ENCODE measurements around the gene TRPM8.
A peak's percentile ranks its signal among the peaks of the same experiment; 100 is the strongest.

TRPM8 gene

DNA sequence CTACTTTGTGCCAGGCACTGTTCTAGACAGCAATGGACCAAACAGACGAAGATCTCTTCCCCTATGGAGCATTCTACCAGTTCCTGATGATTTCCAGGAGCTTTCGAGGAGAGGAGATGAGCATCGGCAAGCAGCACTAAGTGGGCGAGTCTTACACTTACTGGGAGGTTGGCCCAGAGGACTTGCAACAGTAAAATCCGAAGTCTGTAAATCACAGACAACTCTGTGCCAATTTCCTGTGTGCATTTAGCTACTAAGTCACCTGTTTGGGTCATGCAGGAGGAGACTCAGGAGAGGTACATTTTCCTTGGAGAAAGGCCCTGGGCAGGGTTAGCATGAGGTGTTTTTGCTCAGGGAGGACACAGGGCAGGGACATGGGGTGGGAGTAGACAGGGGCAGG, 58.9 kb downstream of the TRPM8 start:
- no peak for DNase-seq (ENCODE audit: low read depth)

GRCh38 chr2:233976690-233977294, 59.6 kb downstream of the TRPM8 start:
- DNase-seq (ENCODE audit: low read depth): peak; percentile 52

DNA sequence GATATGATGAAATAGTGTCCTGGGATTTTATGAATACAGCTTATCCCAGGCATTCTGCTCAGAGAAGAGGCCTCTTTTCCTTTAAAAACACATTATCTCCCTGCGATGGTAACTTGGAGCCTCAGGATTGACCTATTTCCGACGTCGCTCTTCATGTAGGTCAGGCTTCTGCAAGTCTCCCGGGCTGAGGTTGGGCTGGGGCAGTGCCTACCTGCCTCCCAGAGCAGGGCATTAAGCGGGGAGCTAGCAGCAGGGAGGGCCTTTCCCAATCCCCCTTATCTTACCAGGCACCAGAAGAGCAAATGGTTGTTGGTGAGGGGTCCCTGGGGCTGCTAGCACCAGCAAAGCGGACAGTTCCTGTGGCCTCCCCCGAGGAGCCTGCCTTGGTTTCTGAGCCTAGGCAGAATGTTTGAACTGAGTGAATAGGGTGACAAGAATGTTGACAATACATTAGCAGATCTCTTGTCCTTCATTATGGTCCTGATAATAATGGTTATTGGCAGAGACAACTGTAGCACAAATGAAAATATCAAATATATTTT, 60.2 kb downstream of the TRPM8 start:
- no peak for DNase-seq (ENCODE audit: low read depth)

DNA sequence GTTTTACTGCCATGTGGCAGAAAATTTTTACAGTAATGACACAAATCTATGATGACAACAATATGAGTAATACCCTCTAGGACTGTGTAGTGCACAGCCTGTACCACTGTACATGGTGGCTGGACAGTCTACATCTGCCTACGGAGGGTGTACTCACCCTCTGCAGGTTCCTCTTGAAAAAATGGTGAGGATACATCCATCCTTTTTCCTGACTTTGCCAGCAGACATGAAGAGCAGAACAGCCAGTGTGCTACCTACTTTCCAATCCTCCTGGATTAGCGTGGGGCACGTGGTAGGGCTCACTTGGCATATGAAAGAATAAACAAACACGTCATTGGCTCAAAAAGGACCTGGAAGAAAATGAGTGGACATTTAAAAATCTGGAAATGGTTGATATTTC, 62.6 kb downstream of the TRPM8 start:
- no peak for DNase-seq (ENCODE audit: low read depth)

- DNase-seq (ENCODE audit: low read depth): no peak
These were observed 63.9 kb downstream of the TRPM8 start for GRCh38 chr2:233980955-233981561.

DNA sequence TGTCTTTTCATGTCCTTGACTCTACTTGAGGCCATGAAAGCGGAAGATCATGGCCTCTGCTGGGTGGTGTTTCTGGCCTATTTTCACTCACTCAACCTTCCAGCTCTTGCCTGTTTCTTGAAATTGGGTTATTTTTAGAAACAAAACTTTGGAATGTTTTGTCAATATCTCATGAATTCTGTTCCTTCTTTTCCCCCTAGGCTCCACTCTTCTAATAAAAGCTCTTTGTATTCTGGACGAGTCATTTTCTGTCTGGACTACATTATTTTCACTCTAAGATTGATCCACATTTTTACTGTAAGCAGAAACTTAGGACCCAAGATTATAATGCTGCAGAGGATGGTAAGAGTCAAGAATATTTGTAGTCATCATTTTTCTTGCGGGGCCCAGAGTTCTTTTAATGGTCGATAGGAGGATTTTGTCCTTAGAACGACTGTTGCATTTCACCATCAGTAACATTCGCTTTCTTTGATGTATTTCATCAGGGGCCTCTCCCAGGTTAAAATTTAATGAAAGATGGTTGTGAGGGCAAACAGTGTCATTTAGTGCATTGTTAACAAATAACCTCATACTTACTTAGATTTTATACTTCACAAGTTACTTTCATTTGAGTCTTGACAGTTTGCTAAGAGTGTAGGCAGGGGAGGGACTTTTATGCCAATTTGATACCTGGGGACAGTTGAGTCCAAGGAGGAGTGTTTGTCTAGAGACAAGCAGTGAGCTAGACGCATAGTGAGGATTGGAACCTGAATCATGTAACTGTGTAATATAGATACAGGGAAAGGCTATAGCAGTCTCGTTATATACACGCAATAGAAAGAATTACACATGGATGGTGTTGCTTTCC, 64.6 kb downstream of the TRPM8 start:
- DNase-seq (ENCODE audit: low read depth): no peak

DNA sequence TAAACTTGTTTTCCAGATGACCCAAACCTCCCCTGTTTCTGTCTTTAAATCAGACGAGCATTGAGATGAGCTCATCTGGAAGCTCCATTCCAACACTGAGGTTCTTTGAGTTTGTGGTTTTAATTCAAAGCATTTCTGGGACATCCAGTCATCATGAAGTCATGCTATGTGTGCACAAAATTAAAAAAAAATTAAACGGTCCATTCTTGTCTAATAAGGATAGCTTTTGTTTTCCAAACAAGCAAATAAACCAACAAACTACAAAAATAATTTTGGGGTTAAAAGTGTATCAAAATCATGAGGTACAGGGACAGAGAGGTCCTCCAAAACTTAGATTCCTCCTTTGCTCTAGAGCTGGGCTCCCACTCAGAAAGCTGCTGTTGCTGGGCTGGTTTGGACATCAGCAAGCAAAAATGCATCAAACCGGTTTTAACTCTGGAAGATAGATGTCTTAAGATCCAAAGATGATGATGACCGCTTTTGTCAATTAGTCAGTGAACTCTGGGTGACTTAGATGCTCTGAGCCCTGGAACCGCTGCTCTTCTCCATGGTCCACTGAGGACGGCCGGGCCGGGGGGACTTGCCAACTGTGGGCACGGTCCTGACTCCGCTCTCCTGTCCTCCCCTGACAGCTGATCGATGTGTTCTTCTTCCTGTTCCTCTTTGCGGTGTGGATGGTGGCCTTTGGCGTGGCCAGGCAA, 65.4 kb downstream of the TRPM8 start:
- DNase-seq (ENCODE audit: low read depth): peak; percentile 47

DNA sequence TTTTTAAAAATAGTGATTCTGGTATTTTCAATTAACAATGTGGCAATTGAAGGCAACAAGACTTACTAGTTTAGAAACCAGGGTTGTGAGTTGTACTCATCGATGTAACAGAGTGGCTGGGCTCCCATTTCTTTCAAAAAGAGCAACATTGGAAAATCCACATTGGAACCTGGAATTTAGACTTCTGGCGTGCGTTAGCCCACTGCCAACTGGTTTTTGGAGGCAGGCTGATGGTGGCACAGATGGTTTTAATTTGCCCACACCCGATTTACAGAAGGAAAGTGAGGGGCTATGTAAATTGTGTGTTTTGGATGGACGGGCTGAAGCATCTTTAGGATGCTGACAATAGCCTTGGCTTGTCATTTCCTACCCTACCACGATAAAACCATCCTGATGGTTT, 66.3 kb downstream of the TRPM8 start:
- DNase-seq (ENCODE audit: low read depth): no peak

DNA sequence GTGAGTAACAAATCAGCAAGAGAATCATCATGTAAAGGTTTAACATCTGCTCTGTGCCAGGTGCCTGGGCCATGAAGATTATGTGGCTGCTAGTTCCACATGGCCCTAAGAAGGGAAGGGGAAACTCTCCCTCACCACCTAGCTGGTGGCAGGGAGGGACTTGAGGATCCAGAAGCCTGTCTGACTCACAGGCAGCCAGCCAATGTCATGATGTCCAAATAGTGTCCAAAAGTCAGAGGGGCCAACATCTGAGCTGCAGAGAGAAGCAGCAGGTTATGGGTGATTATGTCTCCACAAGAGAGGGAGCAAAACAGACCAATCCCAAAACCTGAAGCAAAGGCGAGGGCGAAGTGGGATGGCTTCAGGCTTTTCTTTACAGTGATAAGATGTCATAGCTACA, 71.4 kb downstream of the TRPM8 start:
- no peak for DNase-seq (ENCODE audit: low read depth)

- DNase-seq (ENCODE audit: low read depth): no peak
These were observed 72.2 kb downstream of the TRPM8 start for GRCh38 chr2:233989221-233989858.

DNA sequence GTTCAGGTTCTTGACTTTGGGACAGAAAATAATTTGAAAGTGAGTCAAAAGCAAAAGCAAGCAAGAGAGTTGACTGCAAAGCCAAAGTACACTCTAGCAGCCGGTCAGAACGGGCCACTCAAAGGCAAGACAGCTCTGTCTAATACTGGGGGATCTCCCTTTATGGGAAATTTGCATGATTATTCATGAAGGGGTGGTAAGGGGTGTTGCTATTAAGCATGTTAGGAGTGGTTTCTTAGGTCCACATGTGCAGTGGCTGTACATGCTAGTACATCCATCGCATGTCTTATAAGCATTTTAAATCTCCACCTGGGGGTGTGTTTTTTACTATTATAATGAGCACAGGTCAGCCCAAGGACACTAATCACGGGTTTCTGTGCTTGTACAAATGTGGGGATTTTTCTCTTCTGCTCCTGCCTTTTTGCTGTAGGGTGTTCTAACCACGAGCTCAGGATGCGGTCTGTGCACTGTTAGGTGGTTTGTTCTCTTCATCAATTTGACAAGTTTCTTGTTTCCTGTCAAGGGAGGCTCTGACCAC, 73.2 kb downstream of the TRPM8 start:
- DNase-seq (ENCODE audit: low read depth): no peak

DNA sequence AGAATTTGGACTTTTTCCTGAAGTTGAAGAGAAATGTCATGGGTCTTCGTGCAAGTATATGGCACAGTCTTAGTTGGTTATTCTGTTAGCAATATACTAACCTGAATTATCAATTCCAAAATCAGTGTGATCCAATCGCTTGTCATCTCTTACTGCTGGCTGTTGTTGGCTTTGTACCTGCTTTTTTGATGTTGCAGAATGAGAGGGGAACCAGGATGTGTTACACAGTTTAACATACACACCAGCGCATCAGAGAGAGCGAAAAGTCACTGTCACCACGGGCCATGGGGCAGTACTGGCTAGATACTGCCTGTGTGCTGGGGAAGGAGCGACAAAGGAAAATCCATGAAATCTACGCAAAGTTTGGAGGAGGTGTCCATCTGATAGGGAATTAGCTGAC, 74.0 kb downstream of the TRPM8 start:
- no peak for DNase-seq (ENCODE audit: low read depth)

- DNase-seq (ENCODE audit: low read depth): no peak
These were observed 75.5 kb downstream of the TRPM8 start for GRCh38 chr2:233992513-233993217.

GRCh38 chr2:233993461-233993860, 76.3 kb downstream of the TRPM8 start:
- DNase-seq (ENCODE audit: low read depth): no peak

- DNase-seq (ENCODE audit: low read depth): no peak
These were observed 77.0 kb downstream of the TRPM8 start for GRCh38 chr2:233994151-233994550.

- no peak for DNase-seq (ENCODE audit: low read depth)
These were observed 78.8 kb downstream of the TRPM8 start for GRCh38 chr2:233996000-233996399.

DNA sequence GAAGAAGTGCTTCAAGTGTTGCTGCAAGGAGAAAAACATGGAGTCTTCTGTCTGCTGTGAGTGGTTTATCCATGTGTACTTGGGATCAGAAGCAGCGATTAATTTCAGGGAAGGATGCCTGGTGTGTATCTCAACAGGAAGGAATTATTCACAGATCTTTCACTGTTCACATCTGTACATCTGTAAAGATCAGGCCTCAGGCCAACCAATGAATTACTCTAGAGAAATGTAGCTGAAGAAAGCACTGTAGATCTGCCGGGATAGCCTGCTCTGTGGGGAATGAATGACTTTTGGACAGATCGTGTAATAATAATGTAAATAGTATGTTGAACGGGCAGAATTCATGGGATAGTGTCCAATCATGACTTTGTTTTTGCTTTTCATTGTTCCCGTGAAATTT, 79.3 kb downstream of the TRPM8 start:
- DNase-seq (ENCODE audit: low read depth): peak; percentile 18

DNA sequence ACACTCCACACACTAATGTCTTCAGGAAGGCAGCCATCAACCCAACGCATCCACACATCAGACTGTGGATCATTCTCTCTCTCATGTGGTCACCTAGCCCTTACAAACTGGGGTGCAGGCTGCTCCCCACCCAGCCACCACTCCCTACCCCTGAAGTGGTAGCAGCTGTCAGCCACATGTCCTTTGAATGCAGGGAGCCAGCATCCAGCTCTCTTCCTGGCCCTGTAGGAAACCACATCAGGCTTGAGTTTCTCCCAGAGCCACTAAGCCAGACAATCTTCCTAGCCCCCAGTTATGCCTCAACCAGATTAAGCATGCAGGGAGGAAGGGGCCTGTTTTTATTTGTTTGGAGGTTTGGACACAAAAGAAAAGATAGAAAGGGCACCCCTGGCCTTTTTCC, 80.5 kb downstream of the TRPM8 start:
- DNase-seq (ENCODE audit: low read depth): no peak

GRCh38 chr2:233999182-233999581, 82.0 kb downstream of the TRPM8 start:
- DNase-seq (ENCODE audit: low read depth): no peak

GRCh38 chr2:234001380-234002160, 84.4 kb downstream of the TRPM8 start:
- no peak for DNase-seq (ENCODE audit: low read depth)

All from fibroblast of the conjunctiva (primary cell).